CD4-positive, alpha-beta T cell treated with Interleukin-15 for 4 hours (primary cell): ENCODE data around the gene NFKBIZ.

Experiments used
- DNase-seq: peaks from one replicate; pipeline ENCODE4 v3.0.0-alpha.2; 2020; ENCODE audit warnings: low spot score

Gene NFKBIZ

DNA sequence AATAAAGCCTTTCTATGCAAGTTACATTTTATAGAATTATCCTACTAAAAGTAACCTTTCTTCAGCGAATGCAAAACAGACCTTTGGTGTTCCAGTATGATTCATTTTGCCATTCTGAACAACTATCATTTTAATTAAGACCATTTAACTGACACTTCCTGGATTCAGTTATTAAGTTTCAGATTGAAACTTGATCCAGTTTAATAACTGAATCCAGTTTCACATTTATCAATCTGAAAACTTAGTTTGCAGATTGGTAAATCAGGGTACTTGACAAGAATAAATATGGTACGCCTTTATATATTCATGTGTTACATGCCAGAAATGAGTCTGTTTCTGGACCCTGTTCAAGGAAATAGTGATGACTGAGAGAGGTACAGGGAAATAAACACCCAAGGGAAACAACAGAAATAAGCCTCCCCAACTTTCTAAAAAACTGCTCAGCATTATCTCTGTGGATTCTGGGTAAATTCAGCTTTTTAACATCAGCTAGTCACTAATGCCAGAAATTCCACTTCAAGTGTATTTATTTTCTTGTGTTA lies 23.3 kb upstream of the NFKBIZ start:
- DNase-seq, result peak; percentile 29

DNA sequence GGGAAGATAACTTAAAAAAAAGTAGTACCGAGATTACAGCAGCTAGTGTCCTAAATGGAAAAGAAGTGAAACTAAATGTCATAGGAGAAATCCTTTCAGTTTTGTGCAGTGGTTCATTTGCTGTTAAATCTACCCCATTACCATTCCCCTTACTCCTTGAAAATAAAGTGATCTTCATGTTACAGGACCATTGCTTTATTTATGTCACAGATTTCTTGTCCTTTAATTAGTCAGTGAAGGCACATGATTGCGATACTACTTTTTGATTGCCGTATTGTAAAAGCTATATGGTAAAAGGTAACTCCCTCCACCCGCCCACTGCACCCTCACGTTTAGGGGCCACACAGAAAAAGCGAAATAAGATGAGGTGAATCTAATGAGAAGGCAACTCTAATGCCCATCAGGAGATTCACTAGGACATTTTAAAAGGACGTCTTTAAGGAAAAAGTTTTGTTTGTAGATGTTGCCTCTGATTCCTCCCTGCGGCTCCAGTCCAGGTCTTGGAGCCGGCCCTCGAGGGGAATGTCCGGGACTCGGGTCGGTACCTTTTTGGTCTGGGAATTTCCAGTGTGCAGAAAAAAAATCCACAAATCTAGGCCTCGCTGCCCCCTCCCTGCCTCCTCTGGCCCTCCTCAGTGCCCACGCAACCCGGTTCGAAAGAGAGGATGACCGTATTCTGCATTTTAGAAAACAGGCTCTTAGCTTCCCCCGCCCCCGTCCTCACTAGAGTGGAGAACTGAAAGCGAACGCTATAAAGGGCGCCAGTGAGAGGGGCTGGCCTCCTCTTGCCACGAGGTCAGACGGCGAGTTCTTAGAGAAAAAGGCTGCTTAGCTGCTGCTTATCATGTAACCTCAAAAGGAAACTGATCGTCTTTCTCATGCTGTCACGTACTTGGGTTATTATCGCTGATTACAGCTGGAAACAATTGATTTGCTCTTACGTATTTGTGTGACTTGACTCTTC lies 21.8 kb upstream of the NFKBIZ start:
- DNase-seq, result peak; percentile 78

DNA sequence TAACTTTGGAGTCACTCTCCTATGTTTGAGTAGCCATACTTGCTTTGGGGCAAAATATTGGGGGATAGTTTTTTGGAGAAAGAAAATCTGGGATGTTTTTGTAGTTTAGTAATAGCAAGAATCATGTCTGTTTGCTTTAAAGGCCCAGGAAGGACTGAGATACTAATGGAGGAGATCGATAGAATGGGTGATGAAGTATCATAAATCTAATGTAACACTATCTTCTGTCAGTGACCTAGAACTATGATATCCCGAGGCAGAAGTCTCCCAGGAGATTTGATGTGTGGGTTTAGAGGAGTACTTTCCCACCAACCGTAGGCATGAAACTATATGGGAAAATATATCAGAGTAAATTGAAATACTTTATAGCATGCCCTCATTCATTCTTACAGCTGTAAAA lies 21.0 kb upstream of the NFKBIZ start:
- no peak for DNase-seq

DNA sequence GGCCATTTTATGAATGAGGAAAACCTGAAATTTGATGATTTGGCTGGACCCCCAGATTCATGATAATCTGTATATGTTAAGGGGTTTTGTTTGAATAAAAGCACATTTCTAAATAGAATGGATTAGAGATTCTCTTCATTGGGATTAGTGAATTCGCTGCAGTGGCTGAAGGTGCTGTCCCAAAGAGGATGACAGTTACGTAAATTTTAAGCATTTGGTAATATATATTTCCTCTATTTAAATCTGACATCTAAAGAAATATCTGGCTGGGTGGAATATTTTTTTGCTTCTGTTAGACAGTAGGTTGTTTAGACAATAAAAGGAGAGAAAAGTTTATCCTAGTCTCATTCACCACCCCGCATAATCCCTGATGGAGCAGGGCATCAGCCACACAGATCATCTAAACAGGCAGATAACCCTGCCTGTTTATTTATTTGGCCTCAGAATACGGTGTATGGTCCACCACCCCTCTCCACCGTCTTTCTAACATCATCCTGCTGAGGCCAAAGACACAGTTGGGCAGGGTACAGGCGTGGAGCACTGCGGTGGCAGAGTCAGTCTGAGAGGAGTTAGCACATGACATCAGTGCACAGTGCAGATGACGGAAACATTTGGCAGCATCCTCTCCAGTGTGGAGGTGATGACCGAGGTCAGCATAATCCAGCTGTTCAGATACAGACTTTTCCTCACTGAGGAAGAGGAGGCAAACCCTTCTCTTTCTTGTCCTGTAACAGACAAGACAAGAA lies 20.4 kb upstream of the NFKBIZ start:
- DNase-seq, result peak; percentile 52

DNA sequence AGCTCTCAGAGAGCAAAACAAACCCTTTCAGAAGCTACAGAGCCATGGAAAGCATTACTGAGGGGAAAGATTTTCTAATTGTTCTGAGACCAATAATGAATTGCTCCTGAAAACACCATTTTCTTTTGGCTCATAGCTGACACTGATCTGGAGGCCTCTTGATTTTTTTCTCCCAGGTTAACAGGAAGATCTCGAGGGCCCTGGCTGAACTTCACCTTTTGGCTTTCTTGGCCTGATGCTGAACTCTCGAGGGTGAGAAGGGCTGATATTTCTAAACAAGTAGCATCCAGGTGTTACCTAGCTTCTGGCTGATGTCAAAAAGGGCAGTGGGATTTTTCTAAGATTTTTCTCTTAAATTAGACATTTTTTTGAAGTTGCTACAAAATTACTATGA lies 19.9 kb upstream of the NFKBIZ start:
- DNase-seq, result no peak

DNA sequence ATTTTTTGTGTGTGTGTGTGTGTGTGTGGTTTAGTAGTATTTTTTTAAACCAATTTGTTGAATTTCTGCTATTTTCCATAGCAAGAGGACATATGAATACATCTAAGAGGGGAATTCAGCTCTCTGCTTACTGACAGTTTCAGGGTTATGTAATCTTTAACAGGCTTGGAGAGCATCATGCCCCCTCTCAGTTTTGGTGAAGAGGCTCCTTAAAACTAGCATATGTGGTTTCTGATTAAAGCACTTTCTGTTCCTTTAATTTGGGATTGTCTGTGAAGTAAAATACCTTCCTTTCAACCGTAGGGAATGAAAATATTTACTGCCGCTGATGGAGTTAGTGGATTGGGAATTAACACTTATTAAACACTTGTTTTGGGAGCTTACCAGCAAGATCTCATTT lies 19.4 kb upstream of the NFKBIZ start:
- no peak for DNase-seq

DNA sequence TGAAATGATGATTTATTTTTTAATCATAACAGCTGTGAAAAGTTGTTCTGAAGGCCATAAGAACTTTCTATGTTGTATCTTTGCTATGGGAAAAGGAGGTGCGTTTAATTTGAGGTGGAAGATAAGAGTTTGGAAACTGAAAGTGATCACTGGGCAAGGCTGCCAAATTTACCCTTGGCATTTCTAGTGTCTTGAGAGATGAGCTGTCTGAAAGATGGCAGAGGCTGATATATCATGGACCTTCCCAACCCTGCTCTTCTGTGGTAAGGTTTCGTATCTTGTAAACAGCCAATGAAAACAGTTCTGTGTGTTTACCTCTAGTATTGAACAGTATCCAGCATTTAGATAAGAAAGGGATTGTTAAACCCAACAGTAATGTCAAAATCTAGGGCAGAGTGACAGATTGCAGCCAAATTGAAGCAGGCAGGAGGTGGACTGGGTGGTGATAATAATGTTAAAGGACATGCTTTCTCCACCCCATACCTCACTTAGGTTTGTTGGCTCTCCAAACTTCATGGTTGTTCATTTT lies 15.8 kb upstream of the NFKBIZ start:
- no peak for DNase-seq

DNA sequence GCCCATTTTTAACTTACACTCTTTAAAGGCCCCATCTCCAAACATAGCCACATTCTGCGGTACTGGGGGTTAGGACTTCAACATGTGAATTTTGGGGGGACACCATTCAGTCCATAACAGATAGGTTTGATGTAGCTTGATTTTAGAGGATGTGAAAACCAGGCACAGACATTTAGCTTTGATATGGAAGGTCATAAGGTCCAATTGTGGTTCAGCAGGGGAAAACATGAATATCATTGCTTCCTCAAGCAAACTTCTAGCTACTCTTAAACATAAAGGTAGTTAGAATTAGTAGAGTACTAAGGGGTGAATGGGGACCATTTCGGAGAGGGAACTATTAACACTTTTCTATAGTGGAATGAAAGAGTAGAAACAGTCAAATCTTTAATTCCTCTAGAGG lies 13.6 kb upstream of the NFKBIZ start:
- no peak for DNase-seq

DNA sequence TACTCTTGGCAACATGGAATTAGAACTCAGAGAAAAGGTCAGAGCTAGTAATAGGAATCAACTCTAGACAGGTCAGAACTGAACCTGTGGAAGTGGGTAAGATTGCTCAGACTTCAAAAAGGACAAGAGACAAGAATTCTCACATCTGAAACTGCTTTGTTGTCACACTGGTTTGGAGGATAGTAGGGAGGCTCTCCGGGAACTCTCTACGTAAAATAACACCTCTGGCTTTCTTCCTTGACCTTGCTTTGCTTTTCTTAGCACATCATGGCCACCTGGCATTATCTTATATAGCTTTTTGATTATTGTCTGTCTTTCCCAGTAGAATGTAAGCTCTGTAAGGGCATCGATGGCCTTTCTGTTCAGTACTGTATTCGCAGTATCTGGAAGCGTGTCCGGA lies 13.2 kb upstream of the NFKBIZ start:
- no peak for DNase-seq

DNA sequence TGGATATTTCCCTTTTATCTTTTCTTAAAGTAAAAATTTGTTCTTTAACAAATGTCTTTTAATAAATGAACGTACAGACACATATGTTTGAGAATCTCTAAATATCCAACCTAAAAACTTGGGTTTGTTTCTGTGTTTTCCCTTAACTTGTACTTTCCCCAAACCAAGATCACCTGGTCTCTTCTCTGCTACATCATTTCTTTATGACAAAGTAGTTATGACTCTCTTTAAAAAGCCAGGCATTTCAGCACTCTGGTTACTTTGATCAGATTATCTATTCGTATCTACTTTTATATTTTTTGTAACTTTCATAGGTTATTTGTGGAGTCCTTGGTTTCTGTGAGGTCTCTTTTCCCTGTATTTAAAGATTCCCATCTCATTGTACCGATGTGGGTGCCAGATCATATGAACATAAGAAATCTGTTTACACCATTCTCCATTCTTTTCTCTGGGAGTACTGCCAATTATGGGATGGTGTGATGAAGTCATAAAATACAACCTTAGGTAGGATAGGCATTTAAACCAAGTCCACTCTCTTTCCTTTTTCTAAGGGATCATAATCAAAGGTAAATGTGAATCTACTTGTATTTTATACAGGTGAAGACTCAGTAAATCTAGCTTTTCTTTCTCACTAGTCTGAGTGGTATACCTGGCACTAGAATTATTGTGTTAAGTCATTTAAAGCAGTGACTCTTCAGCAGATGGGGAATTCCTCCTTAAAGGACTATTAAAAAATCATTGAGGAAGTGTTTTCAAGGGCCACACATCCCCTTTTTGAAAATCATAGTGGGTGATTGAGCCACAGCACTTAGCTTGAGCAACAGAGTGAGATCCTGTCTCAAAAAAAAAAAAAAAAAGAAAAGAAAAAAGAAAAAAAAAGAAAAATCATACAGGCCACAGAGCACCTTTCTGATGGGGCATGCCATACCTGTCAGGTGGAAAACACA lies 12.4 kb upstream of the NFKBIZ start:
- no peak for DNase-seq

DNA sequence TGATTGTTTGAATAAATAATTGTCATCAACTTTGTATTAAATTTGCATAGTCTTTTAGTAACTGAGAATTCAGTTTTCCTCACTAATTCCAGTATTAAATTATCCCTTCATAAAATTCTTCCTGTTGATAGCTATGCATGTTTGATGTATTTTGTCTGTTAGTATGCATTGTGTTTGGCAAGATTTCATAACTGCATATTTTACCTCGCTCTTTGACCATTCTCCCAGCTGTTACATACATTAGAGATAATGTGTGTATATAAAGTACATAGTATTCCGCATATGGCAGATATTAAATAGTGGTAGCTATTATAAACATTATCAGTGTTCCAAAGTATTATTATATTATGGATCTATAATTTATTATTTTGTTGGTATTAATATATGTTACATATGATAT lies 10.6 kb upstream of the NFKBIZ start:
- no peak for DNase-seq

DNA sequence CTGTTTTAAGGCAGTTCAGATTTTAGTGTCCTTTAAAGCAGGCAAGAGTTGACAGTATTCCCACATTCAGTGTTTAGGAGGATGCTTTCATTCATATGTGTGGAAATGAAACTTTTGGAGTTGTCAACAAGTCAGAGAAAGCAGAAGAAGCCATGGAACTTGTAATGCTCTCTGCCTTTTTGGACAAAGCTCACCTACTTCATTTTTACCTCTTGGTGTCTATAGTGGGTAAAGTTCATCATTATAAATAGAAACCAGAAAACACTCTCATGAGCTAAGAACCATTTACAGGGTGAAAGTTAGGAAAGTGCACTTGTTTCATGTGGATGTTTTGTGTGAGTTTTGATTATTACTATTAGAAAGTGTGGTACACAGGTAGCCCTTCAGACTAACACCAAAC lies 9.2 kb upstream of the NFKBIZ start:
- no peak for DNase-seq

DNA sequence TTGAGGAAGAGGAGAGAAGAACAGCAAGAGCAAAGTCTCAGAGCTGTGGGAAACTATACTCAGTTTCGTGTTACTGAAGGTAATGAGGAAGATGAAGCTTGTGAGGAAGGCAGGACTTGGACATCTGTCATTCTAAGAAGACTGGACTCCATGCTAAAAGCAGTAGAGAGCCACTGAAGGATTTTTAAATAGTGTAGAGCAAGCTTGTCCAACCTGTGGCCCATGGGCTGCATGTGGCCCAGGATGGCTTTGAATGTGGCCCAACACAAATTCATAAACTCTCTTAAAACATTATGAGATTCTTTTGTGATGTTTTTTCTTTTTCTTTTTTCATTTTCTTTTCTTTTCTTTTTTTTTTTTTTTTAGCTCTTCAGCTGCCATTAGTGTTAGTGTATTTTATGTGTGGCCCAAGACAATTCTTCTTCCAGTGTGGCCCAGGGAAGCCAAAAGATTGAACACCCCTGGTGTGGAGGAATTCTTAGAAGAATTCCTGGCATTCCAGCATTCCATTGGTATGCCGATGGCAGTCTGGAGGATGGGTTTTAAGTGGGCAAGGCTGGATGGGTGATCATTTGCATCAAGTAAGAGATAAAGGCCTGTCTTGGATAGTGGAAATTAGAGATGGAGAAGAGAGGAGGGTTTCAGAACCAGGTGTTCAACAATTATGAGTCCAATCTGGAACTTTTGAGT lies 6.9 kb upstream of the NFKBIZ start:
- DNase-seq, result no peak

DNA sequence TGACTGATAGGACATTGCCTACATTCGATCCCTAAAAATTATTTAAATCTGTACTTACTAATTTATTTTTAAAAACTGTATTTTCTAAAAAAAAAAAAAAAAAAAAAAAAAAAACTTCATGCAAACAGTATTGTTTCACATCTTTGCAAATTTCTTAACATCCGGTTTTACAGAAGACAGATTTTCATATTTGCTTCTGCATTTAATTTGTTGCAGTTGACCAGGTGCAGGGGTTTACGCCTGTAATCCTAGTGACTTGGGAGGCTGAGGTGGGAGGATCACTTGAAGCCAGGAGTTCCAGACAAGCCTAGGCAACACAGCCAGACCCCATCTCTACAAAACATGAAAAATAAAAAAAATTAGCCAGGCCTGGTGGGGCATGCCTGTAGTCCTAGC lies 6.4 kb upstream of the NFKBIZ start:
- DNase-seq, result no peak

DNA sequence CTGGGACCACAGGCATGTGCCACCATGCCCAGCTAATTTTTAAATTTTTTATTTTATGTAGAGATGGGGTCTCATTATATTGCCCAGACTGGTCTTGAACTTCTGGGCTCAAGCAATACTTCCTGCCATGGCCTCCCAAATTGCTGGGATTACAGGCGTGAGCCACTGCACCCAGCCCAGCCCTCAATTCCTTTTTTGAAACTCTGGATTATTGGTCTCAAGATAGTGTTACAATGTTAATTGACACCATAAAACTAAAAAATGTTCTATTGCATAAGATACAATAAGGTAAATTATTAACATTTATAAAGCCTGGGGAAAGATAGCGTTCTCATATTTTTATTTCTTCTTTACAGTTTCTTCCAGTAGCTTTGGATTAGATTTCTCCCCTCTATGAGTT lies 3.9 kb upstream of the NFKBIZ start:
- no peak for DNase-seq

DNA sequence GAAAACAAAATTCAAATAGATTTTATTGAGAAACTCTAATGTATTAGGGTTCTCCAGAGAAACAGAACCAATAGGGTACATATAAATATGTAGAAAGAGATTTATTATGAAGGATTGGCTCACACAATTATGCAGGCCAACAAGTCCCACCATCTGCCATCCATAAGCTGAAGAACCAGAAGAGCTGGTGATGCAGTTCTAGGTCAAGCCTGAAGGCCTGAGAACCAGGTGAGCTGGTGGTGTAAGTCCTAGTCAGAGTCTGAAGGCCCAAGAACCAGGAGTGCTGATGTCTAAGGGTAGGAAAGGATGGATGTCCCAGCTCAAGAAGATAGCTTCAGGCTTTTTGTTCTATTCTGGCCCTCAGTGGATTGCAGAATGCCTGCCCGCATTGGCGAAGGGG lies 2.6 kb upstream of the NFKBIZ start:
- DNase-seq, result no peak

DNA sequence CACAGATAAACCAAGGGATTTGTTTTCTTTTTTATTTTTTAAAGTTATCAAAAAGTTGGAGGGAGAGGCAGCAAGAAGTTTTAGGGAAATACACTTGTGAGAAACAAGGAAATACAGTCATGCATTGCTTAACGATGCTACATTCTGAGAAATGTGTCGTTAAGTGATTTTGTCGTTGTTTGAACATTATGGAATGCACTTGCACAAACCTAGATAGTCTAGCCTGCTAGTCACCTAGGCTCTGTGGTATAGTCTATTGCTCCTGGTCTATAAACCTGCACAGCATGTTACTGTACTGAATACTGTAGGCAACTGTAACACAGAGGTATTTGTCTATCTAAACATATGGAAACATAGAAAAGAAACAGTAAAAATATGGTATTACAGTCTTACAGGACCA lies 2.0 kb upstream of the NFKBIZ start:
- DNase-seq, result no peak

DNA sequence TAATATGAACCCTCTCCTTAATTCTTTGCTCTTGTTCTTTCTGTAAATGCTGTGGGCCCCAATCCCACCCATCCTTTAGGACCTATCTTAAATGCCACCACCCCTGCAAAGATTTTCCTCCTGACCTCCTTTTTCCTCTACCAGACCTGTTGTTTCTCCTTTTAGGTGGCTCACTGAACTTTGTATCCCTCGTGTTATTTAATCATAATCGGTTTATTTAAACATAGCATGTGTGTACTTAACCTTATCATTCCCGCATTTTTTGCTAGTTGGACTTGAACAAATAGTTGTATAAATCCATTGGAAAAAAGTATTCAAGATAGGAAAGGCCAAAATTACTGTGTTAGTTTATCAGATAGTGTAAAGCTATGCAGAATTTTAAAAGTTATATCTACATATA lies 988 bp upstream of the NFKBIZ start:
- DNase-seq, result no peak

DNA sequence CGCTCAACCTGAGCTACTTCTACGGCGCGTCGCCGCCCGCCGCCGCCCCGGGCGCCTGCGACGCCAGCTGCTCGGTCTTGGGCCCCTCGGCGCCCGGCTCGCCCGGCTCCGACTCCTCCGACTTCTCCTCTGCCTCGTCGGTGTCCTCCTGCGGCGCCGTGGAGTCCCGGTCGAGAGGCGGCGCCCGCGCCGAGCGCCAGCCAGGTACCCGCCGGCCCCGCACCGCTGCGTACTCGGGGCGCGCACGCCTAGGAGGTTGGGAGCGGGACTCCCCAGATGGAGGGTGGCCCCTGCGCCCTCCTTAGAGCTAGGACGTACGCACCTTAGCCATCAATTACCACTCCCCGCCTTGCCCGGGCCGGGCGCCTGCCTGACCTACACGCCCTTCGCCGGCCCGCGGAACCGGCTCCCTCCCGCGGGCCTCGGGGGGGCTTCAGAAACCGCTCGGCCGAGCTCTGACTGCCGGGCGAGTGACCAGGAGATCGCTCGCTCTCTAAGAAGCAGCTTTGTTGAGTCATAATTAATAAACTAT lies 466 bp downstream of the NFKBIZ start:
- peak; percentile 53 for DNase-seq

DNA sequence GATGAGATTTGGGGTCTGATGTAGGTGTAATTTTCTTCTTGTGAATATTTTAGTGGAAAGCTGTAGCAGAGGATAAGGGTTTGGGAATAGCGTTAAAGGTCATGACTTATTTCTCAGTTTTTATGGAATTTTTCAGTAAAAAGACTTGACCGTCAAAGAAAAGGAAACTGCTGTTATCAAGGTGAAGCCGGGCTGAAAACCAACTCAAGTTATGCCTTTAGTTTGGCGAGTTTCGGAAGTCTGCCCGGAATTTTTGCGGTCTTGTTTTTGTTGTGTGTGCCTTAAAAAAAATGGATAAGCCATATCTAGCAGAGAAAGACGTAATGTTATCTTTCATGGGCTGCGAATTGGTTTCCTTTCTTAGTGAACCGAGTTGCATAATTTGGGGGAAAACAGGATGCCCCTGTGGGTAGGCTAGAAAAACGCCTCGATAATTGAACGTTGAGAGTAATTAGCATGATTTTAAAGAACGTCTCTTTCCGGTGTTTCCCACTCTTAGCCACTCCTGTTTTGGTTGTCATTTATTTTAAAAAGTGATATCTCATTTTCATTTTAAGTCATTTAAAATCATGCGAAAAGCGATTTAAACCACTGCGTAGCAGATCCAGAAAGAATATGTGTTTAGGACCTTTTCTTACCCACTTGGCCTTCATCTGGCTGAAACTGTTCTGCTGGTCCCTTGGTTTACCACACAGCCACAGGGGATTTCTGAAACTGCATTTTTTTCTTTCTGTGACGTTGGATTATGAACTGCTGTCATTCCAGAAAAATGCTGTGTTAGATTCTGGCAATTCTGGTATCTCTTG lies 1.1 kb downstream of the NFKBIZ start:
- peak; percentile 67 for DNase-seq
